Caco-2 (cell line): Measurements from ENCODE around the gene DHRS13. TPM values are rescaled to one million over a fixed set of nuclear protein-coding genes. Genes with fewer than 3 reads are reported as not detected.
"Not testable (repeated sequence)": the region's sequence is repeated elsewhere in the genome, so short reads cannot be mapped to it uniquely, and the experiment has no call there.

Source experiments
- BruUV-seq: library from RNA; stranded (reverse); fragments of 400-500 nt; replicated peaks from 2 replicates; lab custom pipeline; 2021; lab: Mats Ljungman, UMichigan
- CTCF ChIA-PET: fragments of 300-600 bp; sonication (Branson Sonifier 250); formaldehyde crosslinking; loops from one replicate; lab custom pipeline; 2022; ENCODE audit warnings: antibody characterized with exemption; lab: Charles Lee
- POLR2A ChIA-PET: fragments of 300-600 bp; sonication (Branson Sonifier 250); formaldehyde crosslinking; loops from one replicate; lab custom pipeline; 2022; ENCODE audit warnings: antibody characterized with exemption; lab: Charles Lee
- DNase-seq, 2 experiments: peaks; one replicate each; pipeline versions ENCODE4 v3.0.0 to v3.0.0-alpha.2; 2020 to 2022
- H3K27me3 ChIP-seq: replicated peaks from 2 replicates; pipeline ENCODE4 v1.6.0; 2011; ENCODE audit warnings: low read length; ENCODE audit not compliant: control insufficient read depth, insufficient read depth
- H3K36me3 ChIP-seq: 2 replicates; pipeline ENCODE4 v1.5.1; 2011; ENCODE audit warnings: low read length; ENCODE audit not compliant: control insufficient read depth, insufficient read depth
- H3K4me1 ChIP-seq: fragments of 250-450 bp; sonication (Bioruptor Pico); 2 replicates; pipeline ENCODE4 v1.5.1; 2020; ENCODE audit warnings: mild to moderate bottlenecking
- H3K4me3 ChIP-seq: 2 replicates; pipeline ENCODE4 v1.5.1; 2011; ENCODE audit warnings: low read depth, mild to moderate bottlenecking, control low read depth, low read length
- H3K9me3 ChIP-seq: fragments of 250-450 bp; sonication (Bioruptor Pico); 2 replicates; pipeline ENCODE4 v1.5.1; 2020; ENCODE audit warnings: mild to moderate bottlenecking, moderate library complexity
- H3K27ac Mint-ChIP-seq: one replicate; pipeline ENCODE4 v1.8.0; 2022; ENCODE audit warnings: mixed read lengths; ENCODE audit not compliant: unreplicated experiment
- H3K27me3 Mint-ChIP-seq: one replicate; pipeline ENCODE4 v1.8.0; 2022; ENCODE audit warnings: mixed read lengths; ENCODE audit not compliant: insufficient read depth, unreplicated experiment
- H3K36me3 Mint-ChIP-seq: one replicate; pipeline ENCODE4 v1.8.0; 2022; ENCODE audit warnings: mild to moderate bottlenecking, mixed read lengths; ENCODE audit not compliant: insufficient read depth, unreplicated experiment
- H3K4me1 Mint-ChIP-seq: one replicate; pipeline ENCODE4 v1.8.0; 2022; ENCODE audit warnings: low read depth, mixed read lengths; ENCODE audit not compliant: unreplicated experiment
- H3K4me3 Mint-ChIP-seq: one replicate; pipeline ENCODE4 v1.8.0; 2022; ENCODE audit warnings: mild to moderate bottlenecking, moderate library complexity, mixed read lengths; ENCODE audit not compliant: unreplicated experiment
- H3K9me3 Mint-ChIP-seq: one replicate; pipeline ENCODE4 v1.8.0; 2022; ENCODE audit warnings: mixed read lengths; ENCODE audit not compliant: unreplicated experiment
- CTCF ChIP-seq, 2 experiments: fragments of 200-600 bp in 1 of 2; IDR thresholded peaks; 1 replicate in 1 of 2; 2 replicates in 1 of 2; pipeline versions ENCODE4 v1.5.1 to v1.8.0; 2011 to 2022; ENCODE audit warnings: antibody characterized with exemption in 1 of 2, control low read depth in 1 of 2, inconsistent platforms in 1 of 2, low read depth in 1 of 2, low read length in 1 of 2, mild to moderate bottlenecking in 1 of 2, moderate library complexity in 1 of 2; ENCODE audit not compliant: insufficient read depth in 1 of 2, severe bottlenecking in 1 of 2, unreplicated experiment in 1 of 2
- intact Hi-C: fragments of 100-400 bp; cut with micrococcal nuclease; formaldehyde crosslinking; loops from one replicate; pipeline ENCODE4 v1.10.0; 2022; ENCODE audit not compliant: unreplicated experiment
- total RNA-seq: library from RNA; stranded (reverse); gene quantifications from 2 replicates; pipeline ENCODE4 v1.2.3, GENCODE V29; 2022

Gene DHRS13
- total RNA-seq, 1 experiment from 2014 or later = 38.0 TPM

GRCh38 chr17:28878158-28878910 lies 24.5 kb downstream of the DHRS13 start:
- no peaks in the 10 kb centered on the region for H3K9me3 Mint-ChIP-seq
- ChIA-PET POLR2A (no interaction called here), CTCF (interaction anchor here (0.6 to 4.8 kb wide), 8 partner anchors 17 to 151 kb away, joined by 3 to 70 read pairs (median 6); partner anchors contain the start of genes FAM222B and TLCD1)
- H3K27me3 Mint-ChIP-seq = no peaks in the 10 kb centered on the region
- BruUV-seq = no TSS peak
- Histone ChIP-seq H3K4me1 (0 out of 2 replicates have a peak, but pooled peaks cover 6% of the 10 kb centered on the region), H3K36me3 (peaks cover 2% of the 10 kb centered on the region; the same call in 1 of the 2 replicates), H3K4me3 (no peak overlapping the region), H3K9me3 (no peaks in the 10 kb centered on the region), H3K27me3 (no peaks in the 10 kb centered on the region)
- TF ChIP-seq CTCF (IDR thresholded peaks at IDR 0.05; ENCODE audit: insufficient read depth in 1 of 2, low read depth in 1 of 2, low read length in 1 of 2, severe bottlenecking in 1 of 2, unreplicated experiment in 1 of 2) = no peak
- intact Hi-C loops = loop anchor here (2.0 to 10.0 kb wide), 2 partner anchors 14 to 54 kb away; no protein-coding TSS in a partner anchor
- no peak overlapping the region for H3K4me3 Mint-ChIP-seq
- peaks cover 21% of the 10 kb centered on the region for H3K36me3 Mint-ChIP-seq
- no peak for DNase-seq
- peaks cover 16% of the 10 kb centered on the region for H3K4me1 Mint-ChIP-seq
- H3K27ac Mint-ChIP-seq = peak overlapping the region; percentile 13

GRCh38 chr17:28877150-28877711 lies 25.6 kb downstream of the DHRS13 start:
- H3K4me3 ChIP-seq, BruUV-seq, H3K9me3 ChIP-seq, DNase-seq, CTCF ChIA-PET, H3K4me3 Mint-ChIP-seq, POLR2A ChIA-PET, H3K36me3 ChIP-seq, H3K27me3 Mint-ChIP-seq, H3K9me3 Mint-ChIP-seq, H3K27me3 ChIP-seq, H3K27ac Mint-ChIP-seq: not testable (repeated sequence)
- Mint-ChIP-seq H3K4me1 (peaks cover 16% of the 10 kb centered on the region), H3K36me3 (peaks cover 12% of the 10 kb centered on the region)
- intact Hi-C loops = loop anchor here (10.0 kb wide), 1 partner anchor 52 kb away; no protein-coding TSS in a partner anchor
- H3K4me1 ChIP-seq = peaks cover 14% of the 10 kb centered on the region; the same call in 1 of the 2 replicates

- Histone ChIP-seq H3K27me3 (no peaks in the 10 kb centered on the region), H3K4me3 (no peak overlapping the region), H3K9me3 (no peaks in the 10 kb centered on the region), H3K4me1 (peaks cover 14% of the 10 kb centered on the region; the same call in 1 of the 2 replicates), H3K36me3 (peaks cover 1% of the 10 kb centered on the region; the same call in 1 of the 2 replicates)
- Mint-ChIP-seq H3K9me3 (no peaks in the 10 kb centered on the region), H3K27ac (no peak overlapping the region), H3K36me3 (peaks cover 12% of the 10 kb centered on the region), H3K27me3 (no peaks in the 10 kb centered on the region), H3K4me3 (no peak overlapping the region), H3K4me1 (peaks cover 16% of the 10 kb centered on the region)
- no TSS peak for BruUV-seq
- no peak for DNase-seq
- CTCF ChIA-PET = interaction anchor here (0.6 kb wide), 1 partner anchor 10 kb away, joined by 3 read pairs; no protein-coding TSS in a partner anchor
- POLR2A ChIA-PET = no interaction called here
- intact Hi-C loops = loop anchor here (10.0 kb wide), 1 partner anchor 51 kb away; no protein-coding TSS in a partner anchor
- no peak for TF ChIP-seq CTCF (IDR thresholded peaks at IDR 0.05; ENCODE audit: insufficient read depth in 1 of 2, low read depth in 1 of 2, low read length in 1 of 2, severe bottlenecking in 1 of 2, unreplicated experiment in 1 of 2)
These were observed 26.9 kb downstream of the DHRS13 start for GRCh38 chr17:28875848-28876550.
